Skin of body (tissue), 2 donors: ENCODE data around the gene PIP5K1C. TPM values are rescaled to one million over a fixed set of nuclear protein-coding genes. Genes with fewer than 3 reads are reported as not detected.
"Not testable (repeated sequence)": the region's sequence is repeated elsewhere in the genome, so short reads cannot be mapped to it uniquely, and the experiment has no call there.

Experiments
- DNase-seq: peaks from one replicate; lab custom pipeline; 2025; lab: John Stamatoyannopoulos, UW
- total RNA-seq: library from RNA; depleted of rRNA; stranded (reverse); fragments of >200 nt; gene quantifications from one replicate; pipeline ENCODE4 v1.2.3, GENCODE V29; 2014

The PIP5K1C gene
- total RNA-seq, 1 donor from 2014 or later, result 8.9 TPM

DNA sequence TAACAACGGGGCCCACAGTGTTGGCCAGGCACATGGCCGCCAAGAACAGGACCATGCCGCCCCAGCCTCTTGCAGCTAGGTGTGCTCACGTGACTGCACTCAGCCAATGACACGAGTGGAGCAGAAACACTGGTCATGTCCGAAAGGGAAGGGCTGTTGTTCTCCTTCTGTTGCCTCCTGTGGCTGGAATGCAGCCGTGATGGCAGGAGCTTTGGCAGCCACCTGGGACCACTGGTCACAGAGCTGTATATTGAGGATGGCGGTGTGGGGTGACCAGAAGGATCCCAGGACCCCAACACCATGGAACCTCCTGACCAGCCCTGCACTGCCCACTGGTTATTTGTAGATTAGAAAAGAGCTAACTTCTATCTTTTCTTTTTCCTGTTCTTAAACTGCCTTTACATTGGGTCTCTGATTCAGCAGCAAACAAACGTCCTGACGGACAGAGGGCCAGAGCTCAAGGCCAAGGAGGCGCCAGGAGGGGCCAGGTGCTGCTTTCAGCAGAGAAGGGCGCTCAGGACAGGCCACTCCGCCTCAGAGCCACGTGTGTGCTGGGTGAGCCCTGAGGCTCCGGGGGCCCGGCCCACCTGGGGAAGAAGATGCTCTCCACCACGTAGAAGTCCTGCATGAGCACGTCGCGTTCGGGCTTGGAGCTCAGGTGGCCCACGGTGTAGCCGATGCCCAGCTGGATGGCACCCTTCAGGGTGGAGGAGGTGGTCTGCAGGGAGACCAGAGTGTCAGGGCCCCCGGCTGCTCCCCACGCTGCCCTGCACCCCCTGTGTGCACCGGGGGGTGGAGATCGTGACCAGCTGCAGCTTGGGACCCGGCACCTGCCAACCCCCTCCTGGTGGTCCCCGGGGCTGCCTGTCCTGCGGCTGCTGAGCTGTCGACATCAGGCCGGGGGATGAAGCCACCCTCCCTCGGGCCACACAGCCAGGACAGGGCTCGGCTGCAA is 38.7 kb downstream of the PIP5K1C start:
- no peak for DNase-seq

DNA sequence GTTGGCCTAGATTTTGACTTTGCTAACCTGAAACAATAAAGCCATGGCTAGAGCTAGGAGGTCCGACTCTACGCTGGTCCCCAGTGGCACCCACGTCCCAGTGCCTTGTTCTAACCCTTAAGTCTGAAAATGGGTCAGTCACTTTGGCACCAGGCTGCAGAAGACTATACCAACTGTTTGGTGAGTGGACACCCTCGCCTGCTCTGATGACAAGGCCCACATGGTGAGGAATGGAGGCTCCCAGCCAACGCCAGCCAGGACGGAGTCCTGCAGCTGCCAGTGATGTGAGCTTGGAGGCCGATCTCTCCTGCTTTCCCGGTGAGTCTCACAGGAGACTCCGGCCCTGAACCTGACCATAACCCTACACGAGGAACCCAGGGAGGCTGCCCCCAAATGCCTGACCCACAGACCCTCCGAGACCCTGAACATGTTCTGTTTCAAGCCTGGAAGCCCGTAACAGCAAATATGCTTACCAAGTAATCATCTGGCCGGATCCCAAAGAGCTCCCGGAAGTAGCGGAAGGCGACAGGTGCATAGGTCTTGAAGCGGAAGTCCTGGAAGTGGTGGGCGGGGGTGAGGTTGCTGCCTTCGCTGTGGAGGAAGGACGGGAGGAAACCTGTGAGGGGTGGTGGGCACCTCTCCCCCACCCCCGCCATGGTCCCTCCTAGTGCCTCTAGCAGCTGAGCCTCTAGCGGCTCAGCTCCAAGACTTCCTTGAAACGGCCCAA is 39.6 kb downstream of the PIP5K1C start:
- DNase-seq, result no peak

DNA sequence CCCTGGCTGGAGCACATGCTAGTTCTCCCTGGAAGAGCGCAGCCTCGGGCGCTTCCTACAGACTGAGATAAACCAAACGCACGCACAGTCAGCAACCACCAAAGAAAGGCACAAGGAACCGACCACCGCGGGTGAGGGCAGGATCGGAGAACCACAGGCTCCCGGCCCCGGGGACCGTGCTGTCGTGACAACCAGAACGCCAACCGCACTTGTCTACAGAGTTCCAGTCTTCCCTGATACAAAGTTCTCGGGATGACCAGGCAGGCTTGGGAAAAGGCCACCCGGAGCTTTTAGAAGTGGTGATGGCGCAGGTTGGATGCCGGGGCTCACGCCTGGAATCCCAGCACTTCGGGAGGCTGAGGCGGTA is 40.5 kb downstream of the PIP5K1C start:
- DNase-seq, result no peak

DNA sequence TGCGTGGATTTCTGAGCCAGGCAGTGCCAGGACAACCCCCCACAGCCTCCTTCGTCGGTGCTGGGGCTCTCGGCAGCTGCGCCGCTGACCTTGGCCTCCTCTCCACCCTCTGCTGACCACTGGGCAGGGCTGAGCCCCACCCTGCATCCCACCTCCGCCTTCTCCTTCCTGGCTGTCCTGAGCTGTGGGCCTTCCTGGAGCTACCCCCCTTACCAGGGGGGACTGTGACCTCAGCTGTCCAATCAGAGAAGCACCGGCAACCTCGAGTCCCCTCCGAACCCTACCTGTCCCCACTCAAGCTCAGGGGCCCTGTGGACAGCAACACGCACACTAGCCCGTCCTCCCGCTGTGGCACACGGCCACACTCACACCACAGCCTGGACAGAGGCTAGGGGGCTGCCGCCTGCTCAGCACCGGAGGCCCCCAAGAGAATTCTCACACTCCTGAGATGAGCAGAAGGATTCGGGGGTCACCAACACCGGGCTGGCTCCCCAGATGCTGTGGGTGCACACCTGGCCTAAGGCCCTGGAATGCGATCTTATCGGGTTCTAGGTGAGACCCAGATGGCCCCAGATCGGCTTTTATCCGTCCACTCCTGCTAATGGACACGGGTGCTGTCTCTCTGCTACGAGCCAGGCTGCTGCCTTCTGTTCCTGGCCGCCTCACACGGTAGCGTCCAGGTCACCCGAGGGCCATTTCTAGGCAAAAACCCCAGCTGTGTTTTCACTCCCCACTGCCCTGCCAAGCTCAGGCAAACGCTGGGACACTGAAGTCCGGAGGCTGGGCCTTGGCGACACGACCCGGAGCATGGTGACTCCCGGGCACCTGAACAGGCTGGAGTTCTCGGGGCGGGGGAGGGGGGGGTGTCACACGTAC is 41.2 kb downstream of the PIP5K1C start:
- DNase-seq, result no peak

DNA sequence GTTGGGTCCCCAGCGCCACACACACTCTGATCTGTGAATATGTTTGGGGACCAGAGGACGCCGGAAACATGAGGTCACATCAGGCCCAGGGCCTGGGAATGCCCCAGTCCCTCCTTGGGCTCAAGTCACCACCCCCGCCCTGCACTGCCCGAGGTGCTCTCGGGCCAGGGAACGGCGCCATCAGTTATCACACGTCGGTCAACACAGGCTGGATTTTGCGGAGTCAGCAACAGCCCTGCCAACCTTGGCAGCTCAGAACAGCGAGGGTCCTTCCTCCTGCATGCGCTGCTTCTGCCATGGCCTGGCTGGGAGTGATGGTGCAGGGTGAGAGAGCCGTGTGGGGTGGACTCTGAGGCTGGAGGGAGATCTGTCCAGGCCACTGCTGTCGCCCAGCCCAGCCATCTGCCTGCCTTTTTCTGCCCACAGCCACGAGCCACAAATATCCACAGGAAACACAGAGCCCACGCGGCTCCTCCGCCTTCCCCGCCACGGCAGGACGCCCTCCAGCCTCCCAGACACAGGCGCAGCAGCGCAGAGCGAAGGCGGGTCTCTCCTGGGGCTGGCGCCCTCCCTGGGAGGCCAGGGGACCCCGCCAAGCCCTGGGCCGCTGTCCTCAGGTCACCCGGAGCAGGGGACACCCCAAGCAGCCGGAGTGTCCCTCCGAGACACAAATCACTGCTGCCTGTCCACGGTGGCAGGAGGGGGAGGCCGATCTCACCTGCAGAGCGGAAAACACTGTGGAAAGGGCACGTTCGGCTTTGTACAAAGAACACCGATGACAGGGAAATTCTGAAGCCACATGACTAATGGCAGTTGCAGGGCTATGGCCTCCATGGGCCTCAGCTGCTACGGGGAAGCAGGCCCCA is 42.0 kb downstream of the PIP5K1C start:
- no peak for DNase-seq

DNA sequence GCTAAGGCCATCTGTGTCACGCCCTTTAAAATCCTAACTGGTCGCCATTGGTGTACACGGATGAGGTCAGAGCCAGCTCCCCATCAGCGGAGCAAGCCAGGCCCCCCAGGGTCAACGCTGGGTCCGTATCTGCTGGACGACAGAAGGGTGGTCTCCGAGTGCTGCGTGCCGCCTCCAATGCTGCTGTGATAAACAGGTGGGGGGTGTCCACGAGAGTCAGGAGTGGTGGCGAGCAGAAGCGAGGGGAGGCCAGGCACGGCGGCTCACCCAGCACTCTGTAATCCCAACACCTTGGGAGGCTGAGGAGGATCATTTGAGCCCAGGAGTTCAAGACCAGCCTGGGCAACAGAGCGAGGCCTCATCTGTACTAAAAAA is 42.9 kb downstream of the PIP5K1C start:
- DNase-seq, result no peak

DNA sequence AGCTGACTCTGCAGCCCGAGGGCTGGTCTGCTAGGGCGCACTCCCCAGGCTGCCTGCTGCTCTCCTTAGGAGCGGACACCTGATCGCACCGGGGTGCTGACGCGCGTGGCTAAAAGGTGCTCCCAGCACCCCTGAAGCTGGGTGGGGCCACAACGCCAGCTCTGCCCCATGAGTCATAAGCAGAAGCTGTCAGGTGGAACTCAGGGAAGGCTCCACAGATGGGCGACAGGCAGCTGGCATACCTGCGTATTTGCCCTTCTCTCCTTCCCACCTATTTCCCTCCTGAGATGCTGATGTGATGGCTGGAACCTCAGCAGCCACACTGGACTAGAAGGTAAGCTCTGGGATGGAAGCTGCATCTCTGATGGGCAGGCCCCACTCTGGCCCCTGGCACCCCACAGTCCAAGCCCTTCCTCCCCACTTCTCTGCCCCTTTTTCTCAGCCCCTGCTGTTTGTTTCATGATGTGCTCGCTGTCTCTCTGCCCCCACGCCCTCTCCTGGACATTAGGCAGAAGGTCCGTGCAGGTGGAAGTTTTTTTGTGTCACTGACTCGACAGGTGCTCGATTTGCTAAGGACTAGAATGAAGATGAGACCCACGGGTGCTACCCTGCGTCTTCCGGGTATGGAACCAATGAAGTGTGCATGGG is 43.4 kb downstream of the PIP5K1C start:
- no peak for DNase-seq

DNA sequence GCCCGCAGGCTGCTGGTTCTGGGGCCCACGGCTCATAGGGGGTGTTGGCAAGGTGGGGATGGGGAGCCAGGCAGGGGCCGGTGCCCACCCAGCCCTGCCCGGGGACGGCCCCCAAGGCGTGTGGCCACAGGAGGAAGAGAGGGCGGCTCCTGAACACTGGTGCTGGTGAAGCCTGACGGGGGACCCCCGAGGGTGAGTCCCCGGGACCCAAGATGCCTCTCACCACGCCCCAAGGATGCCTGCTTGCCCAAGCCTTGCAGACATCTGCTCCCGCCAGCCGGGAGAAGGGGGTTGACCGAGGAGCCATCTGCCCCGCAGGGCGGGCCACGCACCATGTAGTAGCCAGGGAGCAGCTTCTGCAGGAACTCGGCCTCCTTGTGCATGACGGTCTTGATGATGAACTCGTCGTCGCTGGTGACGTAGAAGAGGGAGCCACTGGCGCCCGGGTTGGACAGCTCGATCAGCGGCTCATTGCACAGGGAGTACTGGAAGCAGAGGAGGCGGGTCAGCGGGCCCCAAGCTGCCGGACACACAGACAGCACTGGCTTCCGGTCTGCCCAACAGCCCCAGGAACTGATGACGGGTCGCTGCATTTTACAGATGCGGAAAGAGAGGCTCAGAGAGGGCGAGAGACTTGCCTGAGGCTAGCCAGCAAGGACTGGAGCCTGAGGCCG is 44.1 kb downstream of the PIP5K1C start:
- DNase-seq, result no peak

DNA sequence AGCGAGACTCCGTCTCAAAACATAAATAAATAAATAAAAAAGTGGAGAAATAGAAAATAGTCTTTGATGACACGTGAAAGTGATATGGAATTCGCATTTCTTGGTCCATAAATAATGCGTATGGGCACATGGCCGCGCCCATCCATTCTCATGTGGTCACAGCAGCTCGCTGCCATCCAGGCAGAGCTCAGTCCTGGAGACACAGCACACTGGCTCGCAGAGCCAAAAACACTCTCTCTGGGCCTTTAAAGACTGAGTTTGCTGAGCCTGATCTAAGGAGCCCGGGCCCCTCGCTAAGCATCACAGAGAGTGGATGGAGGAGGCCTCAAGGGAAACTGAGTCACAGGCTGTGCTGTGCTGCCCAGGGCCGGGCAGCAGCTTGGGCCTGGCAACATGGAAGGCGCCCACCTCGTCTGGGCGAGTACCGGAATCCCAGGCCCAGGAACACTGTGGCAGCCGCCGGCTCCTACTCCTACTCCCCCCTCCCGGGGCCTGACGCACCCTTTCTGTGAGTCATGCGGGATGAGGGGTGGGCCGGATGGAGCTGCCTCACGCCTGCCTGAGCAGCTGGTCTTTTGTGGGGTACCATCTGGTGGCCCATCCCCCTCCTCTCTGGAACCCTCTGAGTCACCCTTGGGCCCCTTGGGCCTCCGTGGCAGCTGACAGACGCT is 44.7 kb downstream of the PIP5K1C start:
- peak; percentile 65 for DNase-seq

DNA sequence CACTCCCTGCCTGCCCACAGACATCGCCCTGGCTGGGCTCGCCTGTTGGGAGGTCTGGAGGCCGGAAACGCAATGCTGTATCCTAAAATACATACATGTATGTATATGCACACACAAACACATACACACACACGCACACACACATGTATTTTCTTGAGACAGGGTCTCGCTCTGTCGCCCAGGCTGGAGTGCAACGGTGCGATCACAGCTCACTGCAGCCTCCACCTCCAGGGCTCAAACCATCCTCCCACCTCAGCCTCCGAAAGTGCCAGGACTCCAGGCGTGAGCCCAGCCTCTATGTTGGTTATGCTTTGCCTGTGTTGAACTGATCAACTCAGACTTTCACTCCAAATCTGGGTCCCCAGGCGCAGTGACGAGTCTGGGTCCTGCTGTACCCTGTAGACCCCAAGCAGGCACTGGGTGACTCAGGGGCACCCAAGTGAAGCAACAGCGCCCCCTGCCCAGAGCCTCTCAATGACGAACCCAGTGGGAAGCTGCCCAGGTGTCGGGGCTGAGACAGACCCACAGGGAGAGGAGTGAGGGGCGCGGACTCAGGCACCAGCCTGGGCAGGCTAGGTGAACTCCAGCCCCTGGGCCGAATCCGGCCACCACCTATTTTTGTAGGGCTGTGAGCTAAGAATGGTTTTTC is 46.3 kb downstream of the PIP5K1C start:
- DNase-seq, result no peak

DNA sequence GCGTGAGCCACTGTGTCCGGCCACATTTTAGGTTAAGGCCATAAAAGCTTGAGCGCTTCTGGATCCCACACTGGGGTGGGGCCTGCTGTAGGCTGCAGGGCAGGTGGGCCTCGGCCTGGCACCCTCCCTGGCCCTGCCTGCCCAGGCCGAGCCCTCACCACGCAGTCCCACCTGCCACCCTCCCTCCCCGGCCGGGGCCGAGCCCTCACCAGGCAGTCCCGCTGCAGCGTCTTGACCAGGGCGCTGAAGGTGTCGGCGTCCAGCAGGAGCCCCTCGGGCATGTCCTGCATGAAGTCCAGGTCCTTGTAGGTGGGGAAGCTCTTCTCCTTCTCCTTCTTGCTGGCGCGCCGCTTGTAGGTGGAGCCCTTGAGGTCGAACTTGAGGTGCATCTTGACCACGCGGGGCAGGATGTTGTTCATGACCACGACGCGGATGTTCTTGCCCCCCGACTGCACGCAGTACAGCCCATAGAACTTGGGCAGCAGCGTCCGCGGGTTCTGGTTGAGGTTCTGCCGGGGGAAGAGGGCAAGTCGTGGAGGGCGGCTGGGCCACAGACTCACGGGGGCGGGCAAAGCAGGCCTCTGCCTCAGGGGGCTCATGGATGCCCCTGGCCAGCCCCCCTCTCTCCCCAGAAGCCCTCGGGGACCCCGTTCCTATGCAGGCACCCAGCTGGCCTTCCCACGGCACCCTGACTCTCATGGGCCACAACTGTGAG is 47.0 kb downstream of the PIP5K1C start:
- no peak for DNase-seq

DNA sequence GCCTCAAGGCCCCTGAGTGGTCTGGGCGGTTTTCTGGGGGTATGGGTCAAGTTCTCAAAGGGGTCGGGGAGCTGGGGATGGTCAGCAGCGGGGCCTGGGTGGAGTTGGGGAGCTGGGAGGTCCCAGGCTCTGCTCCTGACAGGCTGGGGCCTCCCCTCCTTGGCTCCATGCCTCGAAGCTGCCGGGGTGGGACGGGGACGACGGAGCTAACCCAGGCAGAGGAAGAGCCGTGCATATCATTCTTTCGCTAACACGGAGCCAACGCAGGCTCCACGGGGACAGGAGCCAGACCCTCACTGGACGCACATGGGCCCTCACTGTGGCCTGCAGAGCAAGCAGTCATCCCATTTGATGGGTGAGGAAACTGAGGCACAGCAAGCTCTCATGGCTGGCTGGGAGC is 47.8 kb downstream of the PIP5K1C start:
- DNase-seq, result no peak

DNA sequence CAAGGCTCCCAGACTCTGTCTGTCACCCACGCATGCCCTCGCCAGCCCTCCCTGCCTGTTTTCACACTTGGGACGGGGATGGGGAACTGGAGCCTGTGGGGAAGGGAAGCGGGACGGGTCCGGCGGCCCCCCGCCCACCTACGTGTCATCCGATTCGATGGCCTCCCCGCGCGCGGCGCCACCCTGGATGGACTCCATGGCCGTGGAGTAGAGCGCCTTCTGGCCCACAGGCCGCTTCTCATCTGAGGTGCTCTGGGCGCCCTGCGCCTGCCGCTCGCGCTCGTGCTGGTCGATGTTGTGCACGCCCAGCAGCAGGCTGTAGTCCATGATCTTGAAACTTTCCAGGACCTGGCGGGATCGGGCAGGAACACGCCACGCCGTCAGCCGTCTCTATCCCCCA is 48.6 kb downstream of the PIP5K1C start:
- DNase-seq, result no peak

DNA sequence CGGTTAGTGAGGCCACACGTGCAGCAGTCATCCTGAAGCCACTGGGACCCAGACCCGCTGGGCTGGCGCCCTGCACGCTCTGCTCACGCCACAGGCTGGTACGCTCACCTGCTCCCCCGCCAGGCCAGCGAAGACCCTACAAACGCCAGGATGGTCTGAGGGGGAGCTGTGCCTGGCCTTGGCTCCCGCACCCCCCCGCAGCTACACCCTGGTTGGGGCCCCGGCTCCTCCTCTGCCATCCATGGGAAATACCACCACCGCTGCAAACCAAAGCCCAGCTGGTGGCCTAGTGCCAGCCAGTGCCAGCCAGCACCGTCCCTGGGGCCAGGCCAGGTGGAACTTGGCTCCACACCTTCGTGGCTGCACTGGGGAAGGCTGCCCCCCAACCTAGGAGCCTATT is 50.4 kb downstream of the PIP5K1C start:
- no peak for DNase-seq

DNA sequence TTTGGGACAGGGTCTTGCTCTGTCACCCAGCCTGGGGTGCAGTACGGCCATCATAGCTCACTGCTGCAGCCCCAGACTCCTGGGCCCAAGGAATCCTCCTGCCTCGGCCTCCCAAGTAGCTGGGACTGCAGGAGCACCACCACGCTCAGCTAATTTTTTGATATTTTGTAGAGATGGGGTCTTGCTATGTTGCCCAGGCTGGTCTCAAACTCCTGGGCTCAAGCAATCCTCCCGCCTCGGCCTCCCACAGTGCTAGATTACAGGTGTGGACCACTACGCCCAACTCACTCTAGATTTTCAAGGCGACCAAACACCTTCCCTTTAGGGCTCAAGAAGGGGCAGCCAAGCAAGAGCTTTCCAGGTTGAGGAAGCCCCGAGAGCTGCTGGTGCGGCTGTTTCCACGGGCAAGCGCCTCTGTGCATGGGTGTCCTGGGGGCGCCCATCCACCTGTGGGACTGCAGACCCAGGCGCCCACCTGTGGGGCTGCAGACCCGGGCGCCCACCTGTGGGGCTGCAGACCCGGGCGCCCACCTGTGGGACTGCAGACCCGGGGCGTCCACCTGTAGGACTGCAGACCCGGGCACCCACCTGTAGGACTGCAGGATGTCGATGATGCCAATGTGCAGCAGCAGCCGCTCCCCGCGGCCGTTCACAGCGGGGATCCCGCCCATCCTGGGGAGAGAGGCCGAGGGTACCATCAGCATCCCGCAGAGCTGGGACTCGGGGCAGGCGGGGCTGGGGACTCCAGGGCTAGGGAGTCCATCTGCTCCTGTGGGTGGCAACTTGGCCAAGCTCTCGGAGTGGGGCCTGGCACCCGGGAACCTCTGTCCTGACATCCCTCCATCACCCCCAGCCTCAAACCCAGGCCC is 52.0 kb downstream of the PIP5K1C start:
- DNase-seq, result no peak

DNA sequence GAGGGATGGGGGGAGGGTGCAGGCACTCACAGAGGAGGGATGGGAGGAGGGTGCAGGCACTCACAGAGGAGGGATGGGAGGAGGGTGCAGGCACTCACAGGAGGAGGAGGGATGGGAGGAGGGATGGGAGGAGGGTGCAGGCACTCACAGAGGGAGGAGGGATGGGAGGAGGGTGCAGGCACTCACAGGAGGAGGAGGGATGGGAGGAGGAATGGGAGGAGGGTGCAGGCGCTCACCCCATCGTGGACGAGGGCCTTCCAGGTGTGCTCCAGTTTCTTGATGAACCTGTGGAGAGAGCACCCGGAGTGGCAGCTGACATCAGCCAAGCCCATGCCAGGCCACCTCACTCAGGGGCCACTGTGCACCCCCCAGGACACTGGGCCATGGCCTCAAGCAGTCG is 53.2 kb downstream of the PIP5K1C start:
- DNase-seq, result not testable (repeated sequence)
